Inferior parietal cortex (tissue), 1 donor: ENCODE measurements around the gene ECPAS.
"Not testable (repeated sequence)": the region's sequence is repeated elsewhere in the genome, so short reads cannot be mapped to it uniquely, and the experiment has no call there.

Experiments
- DNase-seq: peaks from one replicate; pipeline ENCODE4 v3.0.0-alpha.2; 2016; ENCODE audit errors: extremely low spot score

The ECPAS gene, protein sequence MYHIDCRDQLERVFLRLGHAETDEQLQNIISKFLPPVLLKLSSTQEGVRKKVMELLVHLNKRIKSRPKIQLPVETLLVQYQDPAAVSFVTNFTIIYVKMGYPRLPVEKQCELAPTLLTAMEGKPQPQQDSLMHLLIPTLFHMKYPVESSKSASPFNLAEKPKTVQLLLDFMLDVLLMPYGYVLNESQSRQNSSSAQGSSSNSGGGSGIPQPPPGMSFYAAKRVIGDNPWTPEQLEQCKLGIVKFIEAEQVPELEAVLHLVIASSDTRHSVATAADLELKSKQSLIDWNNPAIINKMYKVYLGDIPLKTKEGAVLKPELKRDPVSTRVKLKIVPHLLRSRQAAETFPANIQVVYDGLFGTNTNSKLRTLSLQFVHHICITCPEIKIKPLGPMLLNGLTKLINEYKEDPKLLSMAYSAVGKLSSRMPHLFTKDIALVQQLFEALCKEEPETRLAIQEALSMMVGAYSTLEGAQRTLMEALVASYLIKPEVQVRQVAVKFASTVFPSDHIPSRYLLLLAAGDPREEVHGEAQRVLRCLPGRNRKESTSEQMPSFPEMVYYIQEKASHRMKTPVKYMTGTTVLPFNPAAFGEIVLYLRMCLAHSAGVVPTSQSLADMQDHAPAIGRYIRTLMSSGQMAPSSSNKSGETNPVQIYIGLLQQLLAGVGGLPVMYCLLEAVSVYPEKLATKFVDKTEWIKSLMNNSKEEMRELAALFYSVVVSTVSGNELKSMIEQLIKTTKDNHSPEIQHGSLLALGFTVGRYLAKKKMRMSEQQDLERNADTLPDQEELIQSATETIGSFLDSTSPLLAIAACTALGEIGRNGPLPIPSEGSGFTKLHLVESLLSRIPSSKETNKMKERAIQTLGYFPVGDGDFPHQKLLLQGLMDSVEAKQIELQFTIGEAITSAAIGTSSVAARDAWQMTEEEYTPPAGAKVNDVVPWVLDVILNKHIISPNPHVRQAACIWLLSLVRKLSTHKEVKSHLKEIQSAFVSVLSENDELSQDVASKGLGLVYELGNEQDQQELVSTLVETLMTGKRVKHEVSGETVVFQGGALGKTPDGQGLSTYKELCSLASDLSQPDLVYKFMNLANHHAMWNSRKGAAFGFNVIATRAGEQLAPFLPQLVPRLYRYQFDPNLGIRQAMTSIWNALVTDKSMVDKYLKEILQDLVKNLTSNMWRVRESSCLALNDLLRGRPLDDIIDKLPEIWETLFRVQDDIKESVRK (N-terminal part only)

DNA sequence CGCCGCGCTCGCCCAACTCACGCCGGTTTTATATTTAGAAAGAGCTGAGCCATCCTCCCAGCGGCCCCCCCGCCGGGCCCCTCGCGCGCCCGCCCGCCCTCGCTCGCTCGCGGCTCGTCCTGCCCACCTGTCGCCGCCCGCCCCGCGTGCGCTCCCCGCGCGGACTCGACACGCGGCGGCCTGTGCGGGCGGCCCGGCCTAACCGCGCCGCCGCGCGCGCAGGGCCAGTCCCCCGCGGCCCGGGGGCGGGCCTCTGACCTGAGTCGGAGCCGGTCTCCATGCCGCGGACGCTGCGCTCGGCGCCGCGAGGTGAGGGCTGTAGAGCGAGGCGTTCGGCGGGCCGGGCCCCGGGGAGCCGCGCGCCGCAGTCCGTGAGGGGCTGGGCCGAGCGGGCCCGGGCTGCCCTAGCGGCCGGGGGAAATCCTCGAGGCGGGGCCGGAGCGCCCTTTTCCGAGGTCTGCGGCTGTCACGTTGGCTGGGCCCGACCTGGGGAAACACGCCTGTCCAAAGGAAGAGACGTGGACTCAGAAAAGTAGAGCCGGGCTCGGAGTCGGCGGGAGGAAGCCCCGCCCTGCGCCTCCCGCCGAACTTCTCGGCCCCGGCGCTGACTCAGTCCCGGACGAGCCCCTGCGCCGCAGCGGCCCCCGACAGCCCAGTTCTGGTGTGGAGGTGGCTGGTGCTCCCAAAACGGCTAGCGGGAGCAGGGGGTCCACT lies at the start of gene ECPAS:
Gene ECPAS (minus strand): TSS at position 526 of the 714 bp plus-strand sequence. CDS start 11,465 bp downstream, outside the sequence.
- DNase-seq, result peak; percentile 52

DNA sequence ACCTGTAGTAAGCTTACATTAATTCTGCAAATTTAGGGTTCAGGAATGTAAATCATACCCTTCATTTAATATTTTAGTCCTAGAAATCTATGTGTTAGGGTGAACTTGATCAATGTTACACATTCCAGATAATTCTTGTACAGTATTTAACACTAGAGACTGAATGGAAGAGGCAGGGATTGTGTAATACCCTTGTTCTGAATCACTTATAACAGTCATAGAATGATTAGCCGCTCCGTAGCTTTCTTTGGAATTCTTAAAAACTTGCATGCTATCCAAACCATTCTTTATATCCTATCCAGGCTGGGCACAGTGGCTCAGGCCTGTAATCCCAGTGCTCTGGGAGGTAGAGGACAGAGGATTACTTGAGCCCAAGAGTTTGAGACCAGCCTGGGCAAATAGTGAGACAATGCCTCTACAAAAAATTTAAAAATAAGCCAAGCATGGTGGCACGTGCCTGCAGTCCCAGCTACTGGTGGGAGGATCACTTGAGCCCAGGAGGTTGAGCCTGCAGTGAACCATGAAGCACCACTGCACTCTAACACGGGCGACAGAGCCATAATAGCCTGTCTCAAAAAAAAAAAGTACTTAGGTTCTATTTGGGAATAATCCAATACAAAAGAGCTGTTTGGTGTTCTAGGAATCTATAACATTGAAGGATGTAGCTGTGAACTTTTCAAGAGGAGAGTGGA lies 49.1 kb upstream of the ECPAS start:
- DNase-seq, result no peak

DNA sequence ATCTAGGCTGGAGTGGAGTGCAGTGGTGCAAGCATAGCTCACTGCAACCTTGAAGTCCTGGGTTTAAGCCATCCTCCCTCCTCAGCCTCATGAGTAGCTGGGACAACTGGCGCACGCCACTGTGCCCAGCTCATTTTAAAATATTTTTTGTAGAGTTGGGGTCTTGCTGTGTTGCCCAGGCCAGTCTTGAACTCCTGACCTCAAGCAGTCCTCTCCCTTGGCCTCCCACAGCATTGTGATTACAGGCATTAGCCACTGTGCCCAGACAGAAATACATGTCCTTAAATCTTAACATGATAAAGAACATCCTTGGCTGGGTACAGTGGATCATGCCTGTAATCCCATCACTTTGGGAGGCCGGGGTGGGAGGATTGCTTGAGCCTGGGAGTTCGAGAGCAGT lies 47.5 kb upstream of the ECPAS start:
- no peak for DNase-seq

DNA sequence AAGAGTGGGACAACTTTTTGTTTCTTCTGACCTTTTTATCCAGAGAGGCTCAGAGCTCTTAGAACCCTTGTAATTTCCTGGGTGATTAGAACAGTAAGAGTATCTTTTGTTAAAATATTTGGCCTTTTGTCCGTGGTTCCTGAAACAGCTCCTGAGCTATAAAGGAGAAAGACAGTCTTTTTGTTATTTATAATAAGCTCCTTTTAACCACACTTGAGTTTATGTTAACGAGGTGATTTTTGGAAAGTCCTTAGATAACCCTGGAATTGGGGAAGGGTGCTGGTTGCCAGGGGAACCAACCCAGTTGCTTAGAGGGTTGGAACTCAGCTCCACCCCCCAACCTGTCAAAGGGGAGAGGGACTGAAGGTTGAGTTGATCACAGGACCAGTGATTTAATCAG lies 45.6 kb upstream of the ECPAS start:
- no peak for DNase-seq

DNA sequence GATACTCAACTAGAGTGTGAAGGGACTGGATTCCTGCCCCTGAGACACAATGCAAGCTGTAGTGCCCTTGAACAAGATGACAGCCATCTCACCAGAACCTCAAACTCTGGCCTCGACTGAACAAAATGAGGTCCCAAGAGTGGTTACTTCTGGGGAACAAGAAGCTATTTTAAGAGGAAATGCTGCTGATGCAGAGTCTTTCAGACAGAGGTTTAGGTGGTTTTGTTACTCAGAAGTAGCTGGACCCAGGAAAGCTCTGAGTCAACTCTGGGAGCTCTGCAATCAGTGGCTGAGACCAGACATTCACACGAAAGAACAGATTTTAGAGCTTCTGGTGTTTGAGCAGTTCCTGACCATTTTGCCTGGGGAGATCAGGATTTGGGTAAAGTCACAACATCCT lies 43.2 kb upstream of the ECPAS start:
- DNase-seq, result no peak

DNA sequence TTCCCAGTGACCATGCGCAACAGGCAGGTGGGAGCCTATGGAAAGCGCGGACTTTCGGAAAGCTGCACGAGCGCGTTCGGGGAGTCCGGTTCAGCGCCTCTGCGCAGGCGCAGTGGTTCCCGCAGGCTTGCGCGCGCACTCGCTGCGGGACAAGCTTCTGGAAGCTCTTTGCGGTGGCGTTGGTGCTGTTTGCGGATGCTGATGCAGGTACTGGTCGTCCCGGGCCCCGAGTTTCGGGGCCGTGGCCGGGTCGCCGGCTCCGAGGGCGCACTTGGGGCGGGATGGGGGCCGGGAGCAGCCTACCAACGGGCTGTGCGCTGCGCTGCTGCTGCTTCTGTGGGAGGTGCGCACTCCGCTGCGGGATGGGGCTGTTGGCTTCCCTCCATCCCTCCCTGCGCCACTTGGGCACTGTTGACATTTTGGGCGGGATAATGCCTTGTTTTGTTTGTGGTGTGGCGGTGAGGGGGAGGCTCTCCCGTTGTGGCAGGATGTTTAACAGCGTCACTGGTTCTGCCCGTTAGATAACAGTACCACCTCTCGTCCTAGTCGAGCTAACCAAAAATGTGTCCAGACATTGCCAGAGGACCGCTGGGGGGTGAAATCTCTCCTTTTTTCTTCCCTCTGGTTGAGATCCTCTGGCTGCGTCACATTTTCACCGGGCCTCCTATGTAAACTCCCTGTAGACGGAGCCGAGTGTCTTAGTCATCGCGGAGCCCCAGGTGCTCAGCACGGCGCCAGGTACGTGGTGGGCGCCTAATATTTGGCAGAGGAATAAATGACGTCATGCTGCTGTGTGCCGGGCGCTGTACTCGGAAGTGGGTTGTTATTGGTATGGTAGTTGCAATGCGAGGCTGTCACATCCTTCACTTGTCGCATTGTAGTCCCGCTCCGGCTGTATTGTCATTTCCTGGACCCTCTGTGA lies 41.1 kb upstream of the ECPAS start, which contains the start of gene ZNF483:
Gene ZNF483 (plus strand): TSS at position 124 of the 922 bp plus-strand sequence. CDS start 2,217 bp downstream, outside the sequence.
- peak; percentile 90 for DNase-seq

DNA sequence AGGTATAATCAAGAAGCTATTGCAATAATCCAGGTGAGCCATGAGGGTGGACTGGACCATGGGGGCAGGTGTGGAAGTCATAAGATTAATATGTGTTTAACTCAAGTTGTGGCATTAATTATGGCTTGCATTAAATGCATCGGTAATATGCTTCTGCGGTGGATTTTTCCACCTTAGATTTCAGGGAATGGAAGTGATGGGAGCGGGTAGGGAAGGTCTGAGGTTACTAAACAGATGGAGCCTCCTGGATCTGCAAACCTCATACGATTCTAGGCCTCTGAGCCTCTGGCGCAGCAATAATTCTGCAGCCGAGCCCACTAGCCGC lies 40.5 kb upstream of the ECPAS start:
- DNase-seq, result no peak

DNA sequence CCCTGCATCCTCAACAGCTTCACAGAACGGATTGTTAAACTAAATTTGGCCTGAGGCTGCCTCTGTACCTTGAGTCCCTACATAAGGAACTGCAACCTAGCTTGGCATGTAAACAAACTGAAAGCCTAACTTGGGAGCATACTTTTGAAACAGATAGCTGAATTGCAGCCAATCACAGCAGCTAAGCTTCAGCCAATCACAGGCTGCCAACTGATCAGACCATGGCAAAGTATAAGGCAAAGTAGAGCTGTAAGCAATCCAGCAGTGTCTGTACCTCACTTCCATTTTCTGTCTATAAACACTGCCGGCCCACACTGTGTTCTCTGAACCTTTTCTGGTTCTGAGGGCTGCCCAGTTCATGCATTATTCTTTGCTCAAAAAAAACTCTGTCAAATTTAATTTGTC lies 31.9 kb upstream of the ECPAS start:
- DNase-seq, result no peak

DNA sequence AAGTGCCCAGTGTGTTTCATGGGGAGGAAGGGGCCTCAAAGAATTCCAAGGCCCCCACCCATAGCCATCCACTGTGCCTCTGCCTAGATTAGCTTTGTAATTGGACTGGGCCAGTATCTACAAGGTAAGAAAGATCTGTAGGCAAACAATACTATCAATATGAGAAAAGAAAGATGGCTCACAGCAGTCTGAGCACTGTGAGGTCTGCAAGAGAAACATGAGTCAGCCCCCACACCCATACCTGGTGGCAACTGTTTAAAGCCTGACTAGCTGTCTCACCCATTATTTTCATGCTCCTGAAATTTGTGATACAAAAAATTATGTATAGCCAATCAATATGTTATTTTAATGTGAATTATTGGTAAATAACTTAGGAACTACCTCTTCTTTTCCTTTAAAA lies 30.8 kb upstream of the ECPAS start:
- DNase-seq, result no peak

DNA sequence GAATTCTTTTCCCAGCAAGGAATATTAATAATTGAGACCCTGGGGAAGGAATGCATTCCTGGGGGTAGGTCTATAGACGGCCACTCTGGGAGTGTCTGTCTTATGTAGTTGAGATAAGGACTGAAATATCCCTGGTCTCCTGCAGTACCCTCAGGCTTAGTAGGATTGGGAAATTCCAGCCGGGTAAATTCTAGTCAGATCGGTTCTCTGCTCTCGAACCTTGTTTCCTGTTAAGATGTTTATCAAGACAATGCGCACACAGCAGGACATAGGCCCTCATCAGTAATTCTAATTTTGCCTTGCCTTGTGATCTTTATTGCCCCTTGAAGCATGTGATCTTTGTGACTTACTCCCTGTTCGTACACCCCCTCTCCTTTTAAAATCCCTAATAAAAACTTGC lies 27.4 kb upstream of the ECPAS start:
- not testable (repeated sequence) for DNase-seq

DNA sequence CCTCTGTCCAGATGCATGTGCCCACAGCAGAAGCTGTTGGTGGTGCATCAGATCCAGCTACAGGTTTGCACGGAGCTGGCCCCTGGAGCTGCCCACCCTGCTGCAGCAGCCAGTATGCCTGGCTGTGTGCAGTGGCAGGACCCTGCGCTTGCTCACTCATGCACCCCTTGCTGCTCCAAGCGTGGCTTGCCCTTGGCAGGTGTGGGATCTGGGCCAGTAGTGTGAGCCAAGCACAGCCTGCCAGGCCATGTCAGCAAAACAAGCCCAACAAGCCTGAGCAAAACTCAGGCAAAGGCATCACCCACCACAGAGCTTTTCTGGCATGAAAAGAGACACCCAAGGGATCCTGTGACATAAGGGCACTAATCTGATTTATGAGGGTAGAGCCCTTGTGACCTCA lies 18.3 kb upstream of the ECPAS start:
- no peak for DNase-seq

DNA sequence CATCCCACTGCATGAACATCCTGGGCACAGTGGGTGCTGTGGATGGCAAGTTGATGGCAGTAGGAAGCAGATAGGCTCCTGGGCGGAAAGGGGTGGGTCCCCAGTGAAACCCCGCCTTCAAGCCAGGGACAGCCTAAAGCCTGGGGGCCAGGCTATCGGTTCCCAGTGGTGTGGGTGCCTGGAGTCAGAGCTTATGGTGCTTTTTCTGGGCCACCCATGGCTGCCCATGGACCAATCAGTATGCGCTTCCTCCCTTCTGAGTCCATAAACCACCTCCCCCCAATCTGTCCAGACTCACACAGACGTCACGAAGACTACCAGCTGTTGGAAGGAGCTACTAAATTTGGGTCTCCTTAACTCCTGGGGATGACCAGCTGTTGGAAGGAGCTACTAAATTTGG lies 17.5 kb upstream of the ECPAS start:
- DNase-seq, result no peak

DNA sequence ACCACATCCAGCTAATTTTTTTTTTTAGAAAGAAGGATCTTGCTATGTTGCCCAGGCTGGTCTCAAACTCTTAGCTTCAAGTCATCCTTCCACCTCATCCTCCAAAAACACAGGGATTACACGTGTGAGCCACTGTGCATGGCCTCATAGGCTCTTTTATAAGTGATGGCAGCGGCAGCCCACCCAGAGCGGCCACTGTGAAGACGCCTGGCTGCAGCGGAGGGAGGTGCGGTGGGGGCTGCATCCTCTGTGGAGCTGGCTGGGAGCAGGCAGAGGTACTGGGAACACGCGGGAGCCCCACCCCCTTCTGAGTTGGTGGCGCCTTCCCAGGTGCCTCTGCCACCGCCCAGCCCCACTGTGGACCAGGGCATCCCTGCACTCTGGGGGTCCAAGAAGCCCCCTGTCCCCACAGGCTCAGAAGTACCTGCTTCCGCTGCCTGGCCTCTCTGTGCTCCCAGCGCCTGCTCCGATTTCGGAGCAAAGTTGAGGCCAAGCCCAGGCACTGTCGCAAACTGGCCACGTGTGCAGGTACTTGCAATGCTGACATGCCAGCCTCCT lies 16.9 kb upstream of the ECPAS start:
- DNase-seq, result no peak

DNA sequence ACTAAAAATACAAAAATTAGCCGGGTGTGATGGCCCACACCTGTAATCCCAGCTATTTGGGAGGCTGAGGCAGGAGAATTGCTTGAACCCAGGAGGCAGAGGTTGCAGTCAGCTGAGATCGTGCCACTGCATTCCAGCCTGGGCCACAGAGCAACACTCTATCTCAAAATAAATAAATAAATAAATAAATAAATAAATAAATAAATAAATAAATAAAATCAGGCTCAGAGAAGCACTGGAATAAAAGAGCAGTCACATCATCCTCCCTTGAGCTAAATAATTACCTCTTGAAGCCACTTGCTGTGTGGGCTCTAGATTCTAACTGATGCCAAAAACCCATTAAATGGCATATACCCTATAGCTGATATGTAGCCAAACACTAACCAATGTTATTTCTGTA lies 13.0 kb upstream of the ECPAS start:
- not testable (repeated sequence) for DNase-seq

DNA sequence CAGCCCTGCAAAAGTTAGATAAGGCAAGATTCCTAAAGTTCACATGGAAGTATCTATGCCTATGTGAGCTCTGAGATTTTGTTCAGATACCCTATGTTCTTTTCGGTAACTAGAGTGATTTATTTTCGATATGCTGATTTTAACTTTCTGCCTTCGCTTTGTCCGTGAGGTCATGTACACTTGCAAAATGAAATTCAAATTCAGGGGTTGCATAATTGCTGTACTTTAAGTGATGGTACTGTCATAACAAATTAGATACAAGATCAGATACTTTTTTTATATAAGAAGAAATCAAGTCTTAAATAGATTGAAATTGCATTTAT lies 350 bp upstream of the ECPAS start:
- DNase-seq, result peak; percentile 23

DNA sequence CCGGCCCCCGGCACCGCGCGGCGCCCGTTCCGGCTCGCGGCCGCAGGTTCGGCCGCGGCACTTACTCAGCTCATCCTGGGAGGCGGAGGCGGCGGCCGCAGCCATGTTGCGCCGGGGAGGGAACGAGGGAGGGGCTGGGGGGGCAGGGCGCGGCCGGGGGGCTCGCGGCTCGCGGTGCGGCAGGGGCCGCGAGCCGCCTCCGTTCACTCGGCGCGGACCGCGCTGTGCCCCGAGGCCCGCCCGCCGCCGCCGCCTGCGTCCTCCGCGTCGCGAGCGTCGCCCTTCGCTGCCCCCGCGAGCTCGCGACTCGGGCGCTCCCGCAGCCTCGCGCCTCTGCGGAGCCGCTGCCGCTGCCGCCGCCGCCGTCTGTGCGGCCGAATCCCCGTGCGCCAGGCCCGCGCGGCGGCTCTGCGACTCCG lies 735 bp downstream of the ECPAS start:
- DNase-seq, result no peak

DNA sequence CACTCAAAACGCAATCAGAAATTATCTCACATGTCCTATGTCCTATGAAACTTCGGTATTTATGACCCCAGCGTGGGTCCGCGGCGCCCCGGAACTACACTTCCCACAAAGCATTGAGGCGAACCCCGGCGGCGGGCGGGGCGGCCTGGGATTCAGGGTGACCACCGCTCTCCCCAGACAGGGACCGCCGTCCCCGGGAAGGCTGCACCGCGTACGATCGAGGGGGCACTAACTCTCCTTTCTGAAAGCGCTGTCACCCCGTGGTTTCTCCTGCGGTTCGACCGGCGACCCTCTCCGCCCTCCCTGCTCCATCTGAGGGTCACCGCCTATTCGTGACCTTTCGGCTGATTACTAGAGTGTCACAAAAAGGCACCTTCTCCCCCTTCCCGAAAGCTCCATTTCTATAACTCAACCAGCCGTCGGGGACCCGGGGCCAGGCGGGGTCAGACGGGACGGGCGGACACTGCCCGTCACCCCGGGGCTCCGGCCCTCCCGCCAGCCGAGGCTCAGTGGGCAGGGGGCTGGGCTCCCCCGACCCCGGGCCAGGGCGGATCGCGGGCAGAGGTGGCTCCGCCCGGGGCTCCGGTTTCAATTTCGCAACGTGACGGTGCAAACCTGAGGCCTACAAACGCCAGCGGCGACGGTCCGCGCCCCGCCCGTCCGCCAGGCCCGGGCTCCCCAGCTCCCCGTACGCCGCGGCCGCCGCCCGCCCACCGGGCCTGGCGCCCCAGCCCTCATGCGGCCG lies 1.3 kb downstream of the ECPAS start:
- DNase-seq, result peak; percentile 70

DNA sequence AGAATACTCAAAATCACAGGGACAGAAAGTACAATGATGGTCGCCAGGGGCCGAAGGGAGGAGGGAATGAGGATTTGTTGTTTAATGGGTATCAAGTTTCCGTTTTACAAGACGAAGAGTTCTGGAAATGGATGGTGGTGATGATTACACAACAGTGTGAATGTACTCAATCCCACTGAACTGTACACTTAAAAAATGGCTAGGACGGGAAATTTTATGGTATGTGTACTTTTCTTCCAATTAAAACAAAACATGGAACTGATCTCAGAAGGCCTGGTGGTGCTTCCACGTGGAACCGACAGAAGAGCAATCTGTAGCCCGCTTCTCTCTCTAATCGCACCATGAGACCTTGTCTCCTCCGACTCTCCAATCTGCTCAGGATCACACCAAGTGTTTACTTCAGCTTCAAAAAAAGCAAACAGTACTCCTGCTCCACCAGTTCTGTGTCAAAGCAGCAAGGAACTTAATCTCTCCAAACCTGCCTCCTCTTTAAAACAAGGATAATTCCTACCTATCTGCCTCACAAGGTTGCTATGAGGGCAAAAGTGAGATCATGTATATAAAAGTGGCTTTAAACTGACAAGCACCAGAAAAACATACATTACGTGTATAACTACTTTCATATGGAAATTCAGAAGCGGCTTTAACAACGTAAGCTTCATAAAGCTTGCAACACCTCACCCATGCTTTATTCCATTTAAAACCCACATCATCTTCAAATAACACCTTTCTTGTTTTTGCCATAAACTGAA lies 2.1 kb downstream of the ECPAS start:
- DNase-seq, result peak; percentile 22
